NCI-H2107 treated with DMSO at 0.1 percent for 48 hours (cell line): Measurements from ENCODE around the gene CCDC124.

Experiments used
- DNase-seq: peaks from one replicate; lab custom pipeline; 2025; ENCODE audit not compliant: unreplicated experiment; lab: John Stamatoyannopoulos, UW

Gene CCDC124

DNA sequence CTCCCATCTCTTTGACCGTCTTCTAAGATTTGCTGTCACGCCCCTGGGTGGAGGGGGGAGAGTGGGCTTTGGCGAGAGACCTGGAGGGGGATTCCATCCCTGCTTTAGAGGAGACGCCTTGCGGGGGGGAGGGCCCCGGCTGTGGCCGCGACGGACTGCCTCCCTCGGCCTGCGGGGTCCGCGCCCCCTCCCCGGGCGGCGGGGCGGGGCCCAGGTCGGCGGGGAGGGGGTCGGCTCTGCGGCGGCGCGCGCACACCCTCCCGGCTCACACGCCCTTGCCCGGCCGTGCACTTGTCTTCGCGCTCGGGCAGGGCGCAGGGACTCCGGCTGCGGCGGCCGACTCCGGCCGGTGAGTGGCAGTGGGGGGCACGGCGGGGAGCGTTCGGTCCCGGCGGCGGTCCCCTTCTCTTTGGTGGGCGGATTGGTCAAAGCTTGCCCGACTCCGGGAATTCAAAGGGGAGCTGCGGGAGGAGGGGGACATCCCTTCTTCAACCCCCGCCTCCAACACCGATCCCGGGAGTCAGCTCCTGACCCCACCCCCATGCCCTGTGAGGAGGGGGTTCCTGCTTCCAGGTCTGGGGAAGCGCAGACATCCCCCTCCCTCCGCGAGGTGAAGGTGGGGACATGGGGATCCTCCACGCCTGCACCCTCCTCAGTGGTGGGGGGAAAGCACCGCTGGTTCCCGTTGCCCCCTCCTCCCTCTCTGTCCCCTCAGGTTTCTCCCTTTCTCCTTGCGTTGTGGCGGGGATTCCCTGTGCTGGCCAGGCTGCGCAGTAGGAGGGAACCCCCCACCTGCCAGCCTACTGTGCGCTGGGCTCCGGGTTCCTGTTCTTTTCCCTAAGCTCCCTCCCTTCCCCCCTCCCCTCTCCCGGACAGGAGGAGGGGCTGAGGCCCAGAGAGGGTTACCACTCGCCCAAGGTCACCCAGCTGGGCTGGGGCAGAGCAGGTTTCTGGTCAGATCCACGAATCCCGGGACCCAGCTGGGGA is 19.5 kb downstream of the CCDC124 start:
- no peak for DNase-seq

DNA sequence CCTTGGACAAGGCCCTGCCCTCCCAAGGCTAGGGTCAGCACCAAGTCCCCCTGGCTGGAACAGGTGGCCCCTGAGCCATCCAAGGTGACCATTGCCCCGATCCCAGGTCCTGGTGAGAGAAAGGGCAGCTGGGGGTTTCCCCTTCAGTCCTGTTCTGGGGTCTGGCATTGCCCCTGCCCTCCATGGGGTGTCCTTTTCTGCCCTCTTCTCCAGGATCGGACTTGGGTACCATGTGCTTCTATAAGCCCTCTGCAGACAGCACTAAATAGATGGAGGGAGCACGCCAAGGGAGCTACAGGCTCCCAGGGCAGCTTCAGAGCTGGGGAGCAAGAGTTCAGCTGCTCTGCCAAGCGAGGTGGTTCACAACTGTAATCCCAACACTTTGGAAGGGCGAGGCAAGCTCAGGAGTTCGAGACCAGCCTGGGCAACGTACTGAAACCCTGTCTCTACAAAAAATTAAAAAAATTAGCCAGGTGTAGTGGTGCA is 20.5 kb downstream of the CCDC124 start:
- DNase-seq: no peak

DNA sequence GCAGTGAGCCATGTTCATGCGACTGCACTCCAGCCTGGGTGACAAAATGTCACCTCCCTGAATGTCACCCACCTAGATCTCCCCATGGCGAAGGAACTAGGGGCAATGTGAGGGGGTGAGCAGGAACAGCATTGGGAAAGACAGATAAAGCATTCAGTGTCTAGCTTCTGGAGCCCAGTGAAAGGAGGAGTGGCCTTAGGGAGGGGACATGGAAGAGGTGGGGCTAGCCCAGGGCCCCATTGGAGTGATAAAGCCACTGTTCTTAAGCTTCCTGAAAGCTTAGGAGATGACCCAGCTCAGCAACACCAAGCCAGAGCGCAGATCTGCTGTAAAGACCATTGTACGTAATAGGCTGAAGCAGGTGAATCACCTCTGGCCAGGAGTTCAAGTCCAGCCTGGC is 21.1 kb downstream of the CCDC124 start:
- no peak for DNase-seq

DNA sequence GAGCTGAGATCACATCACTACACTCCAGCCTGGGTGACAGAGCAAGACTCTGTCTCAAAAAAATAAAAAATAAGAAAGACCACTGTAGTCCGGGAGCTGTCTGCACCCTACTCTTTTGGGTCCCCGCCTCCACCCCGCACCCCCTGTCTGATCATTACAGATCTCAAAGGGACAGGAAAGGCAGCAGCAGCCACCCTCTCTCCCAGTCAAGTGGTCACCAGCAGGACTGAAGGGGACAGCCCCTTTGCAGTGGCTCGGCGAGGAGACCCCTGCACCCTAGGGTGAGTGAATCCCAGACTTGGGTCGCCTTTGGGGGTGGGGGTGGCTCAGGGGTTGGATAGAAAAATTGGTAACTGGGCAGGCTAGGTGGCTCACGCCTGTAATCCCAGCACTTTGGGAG is 21.6 kb downstream of the CCDC124 start:
- DNase-seq: no peak

DNA sequence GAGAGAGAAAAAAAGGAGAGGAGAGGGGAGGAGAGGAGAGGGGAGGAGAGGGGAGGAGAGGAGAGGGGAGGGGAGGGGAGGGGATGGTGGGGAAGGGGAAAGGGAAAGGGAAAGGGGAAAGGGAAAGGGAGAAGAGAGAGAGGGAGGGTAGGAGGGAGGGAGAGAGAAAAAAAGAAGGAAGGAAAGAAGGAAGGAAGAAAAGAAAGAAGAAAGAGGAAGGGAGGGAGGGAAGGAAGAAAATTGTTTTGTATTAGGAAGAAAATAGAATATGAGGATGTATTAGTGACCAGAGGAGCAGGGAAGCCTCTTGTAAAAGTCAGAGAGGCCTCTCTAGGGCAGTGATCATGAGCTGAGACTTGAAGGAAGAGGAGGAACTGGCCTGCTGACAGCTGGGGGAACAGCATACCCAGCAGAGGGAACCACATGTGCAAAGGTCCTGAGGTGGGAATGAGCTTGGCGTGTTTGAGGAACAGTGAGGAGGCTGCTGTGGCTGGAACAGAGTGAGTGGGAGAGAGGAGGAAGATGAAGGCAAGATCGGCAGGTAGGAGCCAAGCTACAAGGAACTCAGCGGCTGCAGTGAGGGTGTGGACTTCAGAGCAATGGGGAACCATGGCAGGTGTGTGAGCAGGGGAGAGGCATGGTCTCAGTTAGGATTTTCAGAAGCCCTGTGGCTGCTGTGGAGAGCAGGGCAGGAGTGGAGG is 24.5 kb downstream of the CCDC124 start:
- no peak for DNase-seq

DNA sequence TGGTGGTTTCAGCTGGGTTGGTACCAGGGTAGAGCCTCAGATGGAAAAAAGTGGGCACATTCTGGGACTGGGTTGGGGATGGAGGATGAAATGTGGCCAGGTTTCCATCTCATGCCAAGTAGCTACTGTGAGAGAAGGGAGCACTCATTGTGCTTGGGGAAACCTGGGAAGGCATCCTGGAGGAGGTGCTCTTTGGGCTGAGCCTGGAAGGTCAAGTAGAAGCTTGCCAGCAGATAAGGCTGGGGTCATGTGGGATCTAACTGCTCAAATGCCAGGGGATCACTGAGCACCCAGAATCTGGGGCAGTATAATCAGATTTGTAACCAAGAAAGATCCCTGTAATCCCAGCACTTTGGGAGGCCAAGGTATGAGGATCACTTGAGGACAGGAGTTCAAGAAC is 25.1 kb downstream of the CCDC124 start:
- DNase-seq: no peak

DNA sequence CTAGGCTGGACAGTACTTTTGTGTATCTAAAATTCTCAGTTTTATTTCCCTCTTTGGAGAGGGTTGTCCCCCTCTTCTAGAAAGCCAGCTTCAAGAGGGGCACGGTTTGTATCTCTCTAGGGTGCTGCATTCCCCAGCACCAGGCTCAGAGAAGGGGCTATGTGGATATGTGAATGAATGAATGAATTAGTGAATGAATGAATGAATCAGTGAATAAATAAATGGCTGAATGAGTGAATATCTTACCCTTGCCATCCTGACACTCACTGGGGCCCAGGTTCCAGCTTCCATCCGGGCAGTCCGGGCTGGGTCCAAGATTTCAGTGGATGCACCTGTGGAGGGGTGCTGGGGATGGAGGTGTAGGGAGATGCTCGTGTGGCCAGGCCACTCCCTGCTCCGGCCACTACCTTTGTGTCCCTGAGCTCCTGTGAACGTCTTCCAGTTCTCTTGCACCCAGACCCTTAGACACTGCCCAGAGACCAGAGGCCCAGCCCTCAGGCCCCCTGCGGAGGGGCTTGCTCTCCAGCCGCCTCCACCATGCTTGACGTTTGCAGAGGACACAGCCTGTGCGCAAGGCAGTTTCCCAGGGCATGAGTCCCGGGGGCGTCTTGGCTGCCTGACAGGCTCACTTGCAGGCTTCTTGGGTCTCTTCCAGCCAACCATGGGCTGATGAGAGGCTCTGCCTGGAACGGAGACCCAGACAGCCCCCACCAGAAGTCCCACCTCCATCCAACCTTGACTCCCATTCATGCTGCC is 31.3 kb downstream of the CCDC124 start:
- DNase-seq: no peak

DNA sequence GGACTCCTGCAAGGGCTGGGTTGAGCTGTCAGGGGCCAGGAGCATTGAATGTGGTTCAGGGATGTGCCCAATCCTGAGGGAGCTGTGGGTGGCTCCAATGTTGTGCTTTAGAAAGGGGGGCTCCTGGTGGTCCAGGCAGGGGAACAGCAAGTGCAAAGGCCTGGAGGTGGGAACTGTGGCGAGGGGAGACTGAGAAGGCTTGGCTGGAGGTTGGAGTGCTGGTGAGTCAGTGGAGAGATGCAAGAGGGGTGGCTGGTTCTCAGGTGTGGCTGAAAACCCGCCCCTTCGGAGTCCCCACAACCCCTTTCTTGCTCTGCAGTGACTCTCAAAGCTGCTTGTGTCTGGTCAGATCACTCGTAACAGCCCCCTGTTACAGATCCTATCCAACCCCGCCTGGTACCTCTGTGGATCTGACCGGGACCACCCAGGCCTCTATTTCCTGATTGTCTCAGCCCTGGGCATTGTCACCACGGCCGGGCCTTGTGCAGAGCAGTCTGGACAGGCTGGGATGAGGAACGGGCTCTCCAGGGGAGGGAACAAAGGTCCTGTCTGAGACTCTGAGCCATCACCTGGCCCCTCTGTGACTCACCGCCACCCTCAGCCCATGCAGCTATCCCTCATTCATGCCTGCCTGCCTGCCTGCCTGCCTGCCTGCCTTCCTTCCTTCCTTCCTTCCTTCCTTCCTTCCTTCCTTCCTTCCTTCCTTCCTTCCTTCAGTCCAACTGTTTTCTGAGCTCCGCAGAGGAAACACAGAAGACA is 32.7 kb downstream of the CCDC124 start:
- DNase-seq: no peak

DNA sequence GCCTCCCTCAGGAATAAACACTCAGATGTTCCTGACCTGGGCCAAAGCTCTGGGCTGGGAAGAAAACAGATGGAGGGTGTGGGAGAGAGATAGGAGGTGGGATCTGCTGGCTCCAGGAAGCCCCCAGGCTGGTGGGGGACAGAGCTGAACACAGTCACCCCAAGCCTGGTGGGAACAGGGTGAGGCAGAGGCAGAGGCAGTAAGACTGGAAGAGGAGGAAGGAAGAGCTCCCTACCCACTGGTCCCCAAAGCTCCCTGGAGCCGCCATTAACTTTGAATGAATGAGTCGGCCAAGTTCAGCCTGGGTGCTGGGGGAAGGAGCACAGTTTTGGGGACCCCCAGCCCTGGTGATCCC is 33.3 kb downstream of the CCDC124 start:
- DNase-seq: no peak

DNA sequence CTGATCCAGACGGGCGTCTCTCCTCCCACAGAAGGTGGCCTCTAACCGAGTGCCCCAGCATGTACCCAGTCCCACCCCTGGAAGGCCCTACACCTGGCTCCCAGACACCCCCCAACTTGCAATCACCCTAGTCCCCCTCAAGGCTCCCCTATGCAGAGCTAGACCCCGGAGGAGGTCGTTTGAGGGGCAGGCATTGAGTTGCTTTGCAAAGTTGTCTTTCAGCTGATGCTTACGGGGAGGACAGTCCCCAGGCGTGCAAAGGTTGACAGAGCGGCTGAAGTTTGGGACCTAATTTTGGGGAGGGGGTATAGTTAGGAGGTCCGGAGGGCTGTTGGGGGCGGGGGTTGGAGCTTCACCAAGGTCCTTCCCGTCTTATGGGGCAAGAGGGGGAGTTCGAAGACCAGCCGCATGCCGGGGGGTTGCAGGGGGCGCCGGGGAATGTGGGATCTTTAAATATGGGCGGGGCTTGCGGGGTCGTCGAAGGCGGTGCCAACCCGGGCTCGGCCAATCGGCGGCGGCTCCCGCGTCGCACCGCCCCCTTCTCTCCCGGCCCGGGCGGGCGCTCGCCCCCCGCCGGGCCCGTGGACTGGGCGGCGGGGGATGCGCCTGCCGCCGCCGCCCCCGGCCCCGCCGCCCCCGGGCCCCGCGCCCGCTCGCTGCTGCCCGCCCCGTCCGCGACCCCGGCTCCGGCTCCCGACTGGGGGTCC is 33.9 kb downstream of the CCDC124 start, which contains the start of gene KCNN1:
Gene KCNN1 (plus strand): TSS at position 558 of the 707 bp plus-strand sequence. CDS start 6,782 bp downstream, outside the sequence.
- no peak for DNase-seq

DNA sequence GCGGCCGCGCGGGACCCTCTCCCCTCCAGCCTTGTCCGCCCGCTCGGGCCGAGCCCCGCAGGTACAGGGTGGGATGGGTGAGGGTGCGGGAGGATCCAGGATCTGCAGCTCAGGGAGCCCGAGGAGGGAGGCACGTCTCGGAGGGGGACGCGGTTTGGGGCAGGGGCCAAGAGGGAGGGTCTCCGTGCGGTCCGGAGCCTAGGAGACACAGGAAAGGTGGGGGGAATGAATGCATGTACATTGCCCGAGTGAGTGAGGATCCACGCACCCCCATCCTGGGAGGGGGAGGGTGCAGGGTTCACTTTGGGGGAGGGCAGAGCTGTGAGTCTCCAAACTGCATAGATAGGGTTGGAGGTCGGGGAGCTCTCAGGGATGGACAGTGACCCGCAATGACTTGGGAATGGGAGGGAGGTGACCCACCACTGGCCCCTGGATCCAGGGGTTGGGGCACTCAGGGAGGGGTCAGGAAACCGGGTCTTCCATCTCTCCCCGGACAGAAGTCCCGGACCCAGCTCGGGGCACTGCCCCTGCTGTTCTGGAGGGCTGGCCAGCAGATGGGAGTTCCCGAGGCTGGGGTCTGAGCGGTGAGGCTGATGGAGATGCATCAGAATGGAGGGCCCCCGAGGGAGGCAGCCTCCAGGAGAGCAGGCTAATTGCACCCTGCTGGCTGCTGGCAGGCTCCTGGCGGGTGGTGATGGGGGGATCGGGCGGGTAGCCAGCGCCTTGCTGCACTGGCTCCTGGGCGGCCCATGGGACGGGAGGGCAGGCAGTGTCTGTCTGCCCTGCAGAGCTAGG is 34.6 kb downstream of the CCDC124 start:
- no peak for DNase-seq

DNA sequence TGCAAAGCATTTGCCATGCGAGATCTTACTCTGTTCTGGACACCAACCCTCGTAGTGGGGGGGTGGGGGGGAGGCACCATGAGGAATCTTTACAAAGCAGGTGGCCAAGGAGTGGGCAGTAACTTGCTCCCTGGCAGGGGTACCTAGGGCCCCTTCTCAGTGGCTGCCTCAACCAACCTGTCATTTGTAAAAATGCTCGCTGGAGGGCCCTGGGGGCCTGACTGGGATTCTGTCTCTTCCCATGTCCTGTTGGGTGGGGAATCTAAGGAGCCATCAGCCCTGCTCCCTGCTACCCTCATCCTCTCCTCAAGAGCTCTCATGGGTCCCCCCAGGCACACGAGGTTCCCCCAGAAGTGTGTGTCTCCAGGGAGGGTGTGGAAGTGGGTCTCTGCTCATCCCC is 35.5 kb downstream of the CCDC124 start:
- no peak for DNase-seq

DNA sequence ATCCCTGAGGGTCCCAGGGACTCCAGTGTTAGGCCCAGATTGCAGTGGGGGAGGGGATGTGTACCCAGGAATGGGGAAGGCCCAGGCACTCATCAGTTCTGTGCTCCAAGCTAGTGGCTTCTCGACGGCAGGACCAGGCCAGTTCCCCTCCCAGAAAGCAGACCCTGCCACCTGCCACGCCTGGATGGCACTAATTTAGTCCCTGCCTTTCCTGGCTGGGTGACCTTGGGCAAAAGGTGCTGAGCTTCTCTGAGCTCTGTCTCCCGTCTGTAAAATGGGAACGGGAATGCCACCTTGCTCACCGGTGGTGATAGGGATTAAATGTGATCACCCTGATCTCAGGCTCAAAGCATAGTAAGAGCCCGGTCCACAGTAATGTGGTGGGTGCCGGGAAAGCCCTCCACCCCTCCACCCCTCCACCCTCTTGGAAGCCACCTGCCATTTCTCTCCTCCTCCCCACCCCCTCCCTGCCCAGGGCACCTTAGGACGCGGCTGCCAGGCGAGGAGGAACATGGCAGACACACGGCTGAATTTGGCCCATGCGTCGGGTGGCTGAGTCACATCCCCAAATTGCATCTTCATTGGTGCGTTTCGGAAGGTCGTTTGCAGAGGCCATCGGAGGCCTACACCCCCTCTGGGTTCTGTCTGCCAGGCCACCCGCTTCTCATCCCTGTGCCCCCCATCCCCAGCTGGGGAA is 36.4 kb downstream of the CCDC124 start:
- DNase-seq: no peak

DNA sequence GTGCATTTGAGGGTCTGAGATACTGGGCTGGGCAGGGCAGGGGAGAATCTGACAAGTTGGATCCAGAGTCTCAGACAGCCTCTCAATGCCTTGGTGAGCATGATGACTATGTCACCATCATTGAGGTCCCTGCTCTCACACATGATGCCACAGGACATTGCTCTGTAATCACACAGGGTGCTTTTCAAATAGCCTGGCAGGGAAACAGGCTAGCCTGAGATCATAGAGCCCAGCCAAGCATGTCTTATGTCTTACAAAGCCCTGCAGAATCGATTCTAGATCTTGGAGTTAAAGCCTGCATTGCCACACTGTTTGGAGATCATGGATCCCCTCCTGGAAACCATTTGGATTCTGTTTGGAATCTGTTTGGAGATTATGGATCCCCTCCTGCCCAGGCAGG is 39.4 kb downstream of the CCDC124 start:
- no peak for DNase-seq

DNA sequence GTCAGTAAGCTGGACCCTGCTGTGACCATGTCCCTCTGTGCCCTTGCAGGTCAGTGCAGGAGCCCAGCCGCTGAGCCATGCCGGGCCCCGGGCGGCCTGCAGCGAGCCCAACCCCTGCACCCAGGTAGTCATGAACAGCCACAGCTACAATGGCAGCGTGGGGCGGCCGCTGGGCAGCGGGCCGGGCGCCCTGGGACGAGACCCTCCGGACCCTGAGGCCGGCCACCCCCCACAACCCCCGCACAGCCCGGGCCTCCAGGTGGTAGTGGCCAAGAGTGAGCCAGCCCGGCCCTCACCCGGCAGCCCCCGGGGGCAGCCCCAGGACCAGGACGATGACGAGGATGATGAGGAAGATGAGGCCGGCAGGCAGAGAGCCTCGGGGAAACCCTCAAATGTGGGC is 40.9 kb downstream of the CCDC124 start:
- DNase-seq: no peak

DNA sequence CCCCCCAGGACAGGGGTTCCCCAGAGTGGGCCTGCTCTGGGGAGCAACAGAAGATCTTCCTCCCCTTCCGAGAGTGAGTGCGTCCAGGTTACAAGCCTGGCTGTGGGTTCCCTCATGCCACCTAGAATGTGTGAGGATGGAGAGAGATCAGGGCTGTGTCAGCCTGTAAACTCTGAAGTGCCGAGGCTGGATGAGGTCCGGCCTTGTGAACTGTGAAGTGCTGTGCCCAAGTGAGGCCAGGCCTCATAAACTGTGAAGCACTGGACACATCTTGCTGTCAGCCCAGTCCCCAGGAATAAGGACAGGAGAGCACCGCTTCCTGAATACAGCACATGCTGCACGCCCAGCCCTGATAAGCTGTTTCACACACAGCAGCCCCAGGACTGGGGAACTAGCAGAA is 41.7 kb downstream of the CCDC124 start:
- no peak for DNase-seq

DNA sequence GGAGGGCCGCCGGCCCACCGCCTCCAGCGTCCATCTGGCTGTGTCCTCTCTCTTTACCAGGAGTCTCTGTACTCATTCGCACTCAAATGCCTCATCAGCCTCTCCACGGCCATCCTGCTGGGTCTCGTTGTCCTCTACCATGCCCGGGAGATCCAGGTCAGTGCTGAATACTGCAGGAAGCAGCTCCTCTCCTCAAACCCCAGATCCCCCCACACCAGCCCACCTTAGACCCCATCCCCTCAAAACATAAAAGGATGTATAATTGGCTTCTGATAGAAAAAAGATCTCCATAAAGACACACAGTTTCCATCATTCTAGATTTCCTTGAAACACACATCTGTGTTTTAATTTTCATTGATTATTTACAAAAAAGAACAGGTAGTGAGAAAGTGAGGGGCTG is 42.2 kb downstream of the CCDC124 start:
- no peak for DNase-seq

DNA sequence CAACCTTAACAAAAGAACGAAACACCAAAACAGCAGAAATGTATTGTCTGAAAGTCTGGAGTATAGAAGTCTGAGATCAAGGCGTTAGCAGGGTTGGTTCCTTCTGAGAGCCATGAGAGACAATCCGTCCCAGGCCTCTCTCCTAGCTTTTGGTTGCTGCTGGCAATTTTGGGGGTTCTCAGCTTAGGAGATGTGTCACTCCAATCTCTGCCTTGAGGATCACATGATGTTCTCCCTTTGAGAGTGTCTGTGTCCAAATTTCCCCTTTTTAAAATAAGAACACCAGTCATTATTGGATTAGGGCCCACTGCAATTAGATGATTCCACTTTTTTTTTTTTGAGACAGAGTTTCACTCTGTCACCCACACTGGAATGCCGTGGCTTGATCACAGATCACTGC is 44.2 kb downstream of the CCDC124 start:
- DNase-seq: no peak

DNA sequence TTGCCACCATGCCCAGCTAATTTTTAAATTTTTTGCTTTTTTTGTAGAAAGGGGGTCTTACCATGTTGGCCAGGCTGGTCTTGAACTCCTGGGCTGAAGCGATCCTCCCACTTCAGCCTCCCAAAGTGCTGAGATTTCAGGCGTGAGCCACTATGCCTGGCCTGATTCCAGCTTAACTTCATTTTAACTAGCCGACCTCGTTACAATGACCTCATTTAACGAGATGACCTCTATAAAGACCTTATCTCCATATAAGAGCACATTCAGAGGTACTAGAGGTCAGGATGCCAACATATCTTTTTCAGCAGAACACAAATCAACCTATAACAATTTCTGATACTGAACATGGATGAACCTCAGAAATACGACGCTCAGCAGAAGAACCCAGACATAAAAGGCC is 44.7 kb downstream of the CCDC124 start:
- no peak for DNase-seq
